HT1080 (cell line): ENCODE data around the gene CYP26A1. TPM values are rescaled to one million over a fixed set of nuclear protein-coding genes. Genes with fewer than 3 reads are reported as not detected.

Experiments
- DNase-seq: peaks from one replicate; pipeline ENCODE4 v3.0.0-alpha.2; 2015; ENCODE audit warnings: low read depth
- total RNA-seq: library from RNA; depleted of rRNA; stranded (reverse); fragments of >200 nt; shearing (Covaris generic); gene quantifications from 2 replicates; pipeline ENCODE4 v1.2.3, GENCODE V29; 2014

Gene CYP26A1
- total RNA-seq, 1 experiment from 2014 or later = not detected

DNA sequence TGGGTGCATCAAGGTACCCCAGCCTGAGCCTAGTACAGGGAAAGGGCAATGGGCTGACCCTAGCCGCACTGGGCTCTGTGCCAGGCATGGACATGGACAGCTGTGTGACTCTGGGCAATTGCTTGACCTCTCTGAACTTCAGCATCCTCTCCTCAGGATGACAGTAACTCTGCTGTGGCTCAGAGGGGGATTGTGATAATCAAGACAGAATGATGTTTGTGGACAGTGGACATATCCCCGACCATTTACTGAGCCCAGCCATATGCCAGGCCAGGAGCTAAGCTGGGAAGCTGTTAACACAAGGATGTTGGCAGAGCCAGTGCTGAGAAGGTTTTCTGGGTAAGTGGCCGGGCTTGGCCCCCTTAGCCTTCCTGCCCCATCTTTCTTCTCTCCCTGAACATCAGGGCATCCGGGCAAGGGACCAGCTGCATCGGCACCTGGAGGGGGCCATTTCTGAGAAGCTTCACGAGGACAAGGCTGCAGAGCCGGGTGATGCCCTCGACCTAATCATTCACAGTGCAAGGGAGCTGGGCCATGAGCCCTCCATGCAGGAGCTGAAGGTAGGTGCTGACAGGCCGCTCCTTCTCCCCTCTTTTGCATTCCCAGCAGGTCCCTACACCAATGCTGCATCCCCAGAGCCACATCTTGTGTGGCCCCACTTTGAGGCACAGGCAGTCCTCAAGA is 9.6 kb upstream of the CYP26A1 start:
- no peak for DNase-seq

- DNase-seq = no peak
Measured at GRCh38 chr10:93064874-93065660, 8.6 kb upstream of the CYP26A1 start.

DNA sequence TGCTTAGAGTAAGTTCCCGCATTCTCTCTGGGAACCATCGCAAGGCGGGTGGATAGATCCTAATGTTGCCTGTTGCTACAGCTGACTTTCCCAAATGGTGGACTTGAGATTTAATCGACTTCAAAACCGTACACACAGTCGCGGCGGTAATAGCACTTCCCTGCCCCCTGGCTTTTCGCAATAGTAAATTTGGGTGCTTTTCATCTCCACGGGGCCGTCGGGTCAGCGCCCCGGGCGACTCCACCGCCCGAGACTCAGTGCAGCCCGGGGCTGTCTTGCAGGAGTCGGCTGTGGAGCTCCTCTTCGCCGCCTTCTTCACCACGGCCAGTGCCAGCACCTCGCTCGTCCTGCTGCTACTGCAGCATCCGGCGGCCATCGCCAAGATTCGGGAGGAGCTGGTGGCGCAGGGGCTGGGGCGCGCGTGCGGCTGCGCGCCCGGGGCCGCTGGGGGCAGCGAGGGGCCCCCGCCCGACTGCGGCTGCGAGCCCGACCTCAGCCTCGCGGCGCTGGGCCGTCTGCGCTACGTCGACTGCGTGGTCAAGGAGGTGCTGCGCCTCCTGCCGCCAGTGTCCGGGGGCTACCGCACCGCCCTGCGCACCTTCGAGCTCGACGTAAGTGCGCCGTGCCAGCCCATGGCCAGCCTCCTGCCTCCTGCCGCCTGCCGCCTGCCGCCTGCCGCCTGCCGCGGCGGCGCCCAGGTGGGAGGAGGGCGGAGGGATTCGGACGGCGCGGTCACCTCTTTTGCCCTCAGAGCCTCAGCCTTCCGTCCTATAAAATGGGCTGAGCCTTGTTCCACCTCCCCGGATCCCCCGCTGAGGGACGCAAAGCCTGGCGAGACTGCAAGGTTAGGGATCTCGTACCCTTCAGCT is 7.8 kb upstream of the CYP26A1 start:
- DNase-seq = no peak

- DNase-seq = no peak
Measured at GRCh38 chr10:93066544-93066913, 7.2 kb upstream of the CYP26A1 start.

DNA sequence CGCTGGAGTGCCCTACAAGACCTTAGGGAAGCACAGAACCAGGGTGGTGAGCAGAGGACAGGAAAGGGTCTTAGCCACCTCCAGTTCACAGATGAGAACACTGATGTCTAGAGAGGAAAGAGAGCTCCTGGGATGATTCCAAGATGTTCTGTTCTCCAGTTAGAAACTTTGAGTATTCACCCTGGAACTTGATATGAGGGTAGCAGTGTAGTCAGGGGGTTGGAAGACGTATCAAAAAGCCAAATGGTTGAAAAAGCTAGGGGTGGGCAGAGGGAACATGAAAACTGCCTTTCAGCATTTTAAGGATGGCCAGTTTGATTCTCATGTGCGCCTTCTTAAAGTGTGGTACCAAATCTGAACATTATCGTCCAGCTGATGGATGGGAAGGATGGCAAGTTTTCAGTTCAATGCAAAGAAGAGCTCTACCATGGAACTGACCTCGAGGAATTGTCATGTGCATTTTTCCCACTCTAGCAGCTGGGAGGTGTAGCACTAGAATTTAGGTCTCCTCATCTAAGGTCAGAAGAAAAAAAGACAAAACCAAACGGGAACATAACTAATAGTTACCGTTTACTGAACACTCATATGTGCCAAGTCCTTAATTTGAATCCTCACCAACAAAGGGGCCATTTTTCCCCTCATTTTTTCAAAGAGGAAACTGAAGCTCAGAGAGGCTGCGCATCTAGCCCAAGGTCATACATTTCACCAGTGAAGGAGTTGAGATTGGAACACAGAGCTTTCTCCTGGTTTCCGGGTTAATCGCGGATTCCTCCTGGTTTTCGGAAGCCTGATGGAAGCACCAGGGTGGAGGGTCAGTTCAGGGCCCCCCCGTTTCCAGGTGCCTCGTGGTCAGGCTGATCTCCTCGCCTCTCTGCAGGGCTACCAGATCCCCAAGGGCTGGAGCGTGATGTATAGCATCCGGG is 6.0 kb upstream of the CYP26A1 start:
- DNase-seq = no peak

DNA sequence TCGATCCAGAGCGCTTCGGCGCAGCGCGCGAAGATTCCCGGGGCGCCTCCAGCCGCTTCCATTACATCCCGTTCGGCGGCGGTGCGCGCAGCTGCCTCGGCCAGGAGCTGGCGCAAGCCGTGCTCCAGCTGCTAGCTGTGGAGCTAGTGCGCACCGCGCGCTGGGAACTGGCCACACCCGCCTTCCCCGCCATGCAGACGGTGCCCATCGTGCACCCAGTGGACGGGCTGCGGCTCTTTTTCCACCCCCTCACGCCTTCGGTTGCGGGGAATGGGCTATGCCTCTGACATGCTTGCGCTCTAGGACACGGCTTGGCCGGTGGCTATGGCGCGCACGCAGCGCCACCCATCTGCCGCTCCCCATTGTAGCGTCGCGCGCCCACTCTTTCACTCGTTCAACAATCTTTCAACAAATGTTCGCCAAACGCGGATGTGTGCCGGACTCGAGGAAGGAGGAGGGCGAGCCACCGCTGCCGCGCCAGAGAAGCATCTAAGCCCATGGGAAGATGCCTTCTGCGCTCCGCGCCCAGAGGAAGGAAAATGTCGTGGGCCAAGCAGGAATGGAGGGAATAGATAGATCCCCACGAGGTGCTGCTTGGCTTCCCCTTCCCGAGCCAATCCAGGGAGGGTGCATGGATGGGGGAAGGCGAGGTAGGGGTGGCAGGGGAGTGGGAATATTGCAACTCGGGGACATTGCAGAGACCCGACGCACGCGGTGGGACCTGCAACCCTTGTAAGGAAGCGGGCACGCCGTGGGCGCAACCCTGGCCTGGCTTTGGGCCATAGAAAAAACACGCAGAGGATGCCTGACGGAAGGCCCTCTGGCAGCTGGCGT is 5.1 kb upstream of the CYP26A1 start:
- DNase-seq = no peak

- no peak for DNase-seq
Measured at GRCh38 chr10:93069245-93069561, 4.5 kb upstream of the CYP26A1 start.

GRCh38 chr10:93070378-93071176 is 3.1 kb upstream of the CYP26A1 start:
- no peak for DNase-seq

DNA sequence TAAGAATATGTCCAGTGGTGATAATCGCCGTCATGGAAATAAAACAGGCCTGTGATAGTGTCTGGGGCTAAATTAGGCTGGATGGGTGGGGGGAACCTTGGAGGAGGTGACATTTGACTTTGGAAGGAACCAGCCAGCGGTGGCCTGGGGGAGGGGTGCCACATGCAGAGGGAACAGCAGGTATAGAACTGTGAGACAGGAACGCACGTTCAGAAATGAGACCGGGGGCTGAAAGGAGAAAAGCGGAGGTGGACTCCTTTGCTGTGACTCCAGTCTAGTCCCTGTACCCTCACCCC is 2.6 kb upstream of the CYP26A1 start:
- no peak for DNase-seq

DNA sequence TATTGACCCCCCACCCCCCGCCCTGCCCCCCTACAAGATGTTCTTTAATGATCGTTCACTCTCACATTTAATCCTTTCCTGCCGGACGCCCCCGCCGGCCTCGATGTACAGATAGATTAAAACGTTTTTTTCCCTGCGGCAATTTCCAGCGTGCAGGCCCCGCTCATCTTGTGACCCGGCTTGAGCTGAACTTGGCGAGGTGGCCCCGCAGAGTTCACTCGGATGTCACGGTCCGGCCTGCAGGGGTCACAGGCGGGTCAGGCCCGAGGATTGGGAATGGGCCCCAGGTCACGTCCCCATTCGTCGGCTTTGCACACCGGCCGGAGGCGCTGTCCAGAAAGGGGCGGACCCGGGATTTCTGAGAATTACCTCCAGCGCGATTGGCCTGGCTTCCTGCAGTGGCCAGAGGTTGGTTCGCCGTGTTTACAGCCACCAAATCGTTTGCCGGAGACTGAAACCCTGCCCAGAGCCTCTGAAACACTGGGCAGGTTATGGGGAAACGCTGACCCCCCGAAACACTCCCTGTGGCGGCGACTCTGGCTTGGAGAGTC is 1.9 kb upstream of the CYP26A1 start:
- no peak for DNase-seq

DNA sequence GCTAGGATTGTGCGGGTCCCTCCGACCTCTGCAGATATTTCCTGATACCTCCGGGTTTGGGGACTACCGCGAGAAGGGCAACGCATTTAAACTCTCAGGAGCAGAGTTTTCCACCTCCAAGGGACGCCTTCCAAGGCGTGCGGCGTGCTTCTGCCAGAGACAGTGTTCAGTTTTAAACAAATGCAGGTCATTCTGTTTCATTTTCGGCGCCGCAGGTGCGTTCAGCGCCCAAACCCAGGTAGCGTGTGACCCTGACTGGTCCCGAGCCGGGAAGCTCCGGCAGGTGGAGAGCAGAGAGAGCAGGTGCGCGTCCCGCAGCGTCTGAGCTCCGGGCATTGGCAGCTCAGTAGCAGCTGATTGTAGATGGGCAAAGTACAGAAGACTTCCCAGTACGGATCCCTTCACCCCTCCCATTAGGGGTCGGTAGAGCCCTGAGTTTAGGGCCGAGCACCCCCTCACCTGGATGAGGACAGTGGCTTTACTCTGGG is 1.4 kb upstream of the CYP26A1 start:
- DNase-seq = no peak

DNA sequence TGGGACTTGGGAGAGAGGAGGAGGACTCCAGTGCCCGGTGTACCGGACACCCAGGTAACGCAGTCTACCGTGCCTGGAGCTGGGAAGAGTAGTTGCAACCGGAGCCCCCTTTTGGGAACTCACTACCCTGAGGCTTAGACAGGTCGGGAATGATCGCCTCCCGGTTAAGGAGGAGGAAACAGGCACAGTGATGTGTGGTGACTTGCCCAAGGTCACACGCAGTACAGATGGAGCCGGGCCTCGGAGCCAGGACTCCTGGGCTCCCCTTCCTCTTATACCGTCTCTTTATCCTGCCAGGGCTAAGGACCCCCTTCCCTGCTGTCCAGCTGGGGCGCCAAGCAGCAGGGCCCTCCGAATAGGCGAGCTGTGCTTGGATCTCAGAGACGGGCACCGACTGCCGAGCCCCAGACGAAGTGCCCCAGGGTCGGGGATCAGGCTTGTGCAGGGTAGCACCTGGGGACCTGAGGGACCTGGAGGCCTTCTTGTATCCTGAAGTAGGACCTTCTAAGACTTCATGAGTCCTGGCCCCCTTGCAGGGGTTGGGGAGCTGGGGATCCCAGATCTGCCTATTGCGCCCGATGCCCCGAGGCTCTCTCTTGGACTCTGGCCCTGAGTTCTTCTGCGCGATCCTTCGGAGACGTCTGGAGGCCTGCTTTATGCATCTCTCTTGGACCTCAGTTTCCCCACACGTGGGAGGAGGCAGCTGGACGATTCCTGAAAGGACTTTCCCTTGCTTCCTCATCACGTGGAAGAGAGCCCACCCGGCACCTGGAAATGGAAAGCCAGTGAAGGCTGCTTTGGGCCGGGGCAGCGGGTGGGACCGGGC is 767 bp upstream of the CYP26A1 start:
- no peak for DNase-seq

- DNase-seq = no peak
Measured at GRCh38 chr10:93074147-93074596, 479 bp downstream of the CYP26A1 start.

DNA sequence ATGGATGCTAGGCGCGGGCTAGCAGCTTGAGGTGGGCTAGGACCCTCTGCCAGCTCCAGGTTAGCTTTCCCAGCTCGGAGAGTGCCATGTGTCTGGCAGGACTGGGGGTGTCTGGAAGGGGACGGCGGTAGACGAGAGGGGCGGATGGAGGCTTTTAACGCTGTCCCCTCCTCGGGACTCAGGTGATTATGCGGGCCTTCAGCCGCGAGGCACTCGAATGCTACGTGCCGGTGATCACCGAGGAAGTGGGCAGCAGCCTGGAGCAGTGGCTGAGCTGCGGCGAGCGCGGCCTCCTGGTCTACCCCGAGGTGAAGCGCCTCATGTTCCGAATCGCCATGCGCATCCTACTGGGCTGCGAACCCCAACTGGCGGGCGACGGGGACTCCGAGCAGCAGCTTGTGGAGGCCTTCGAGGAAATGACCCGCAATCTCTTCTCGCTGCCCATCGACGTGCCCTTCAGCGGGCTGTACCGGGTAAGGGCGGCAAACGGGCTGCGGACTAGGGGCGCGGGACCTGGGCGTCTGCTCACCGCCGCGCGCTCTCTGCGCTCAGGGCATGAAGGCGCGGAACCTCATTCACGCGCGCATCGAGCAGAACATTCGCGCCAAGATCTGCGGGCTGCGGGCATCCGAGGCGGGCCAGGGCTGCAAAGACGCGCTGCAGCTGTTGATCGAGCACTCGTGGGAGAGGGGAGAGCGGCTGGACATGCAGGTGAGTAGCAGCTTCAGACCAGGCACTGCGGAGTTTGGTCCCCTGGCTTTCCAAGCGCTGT is 1.1 kb downstream of the CYP26A1 start:
- DNase-seq = no peak

DNA sequence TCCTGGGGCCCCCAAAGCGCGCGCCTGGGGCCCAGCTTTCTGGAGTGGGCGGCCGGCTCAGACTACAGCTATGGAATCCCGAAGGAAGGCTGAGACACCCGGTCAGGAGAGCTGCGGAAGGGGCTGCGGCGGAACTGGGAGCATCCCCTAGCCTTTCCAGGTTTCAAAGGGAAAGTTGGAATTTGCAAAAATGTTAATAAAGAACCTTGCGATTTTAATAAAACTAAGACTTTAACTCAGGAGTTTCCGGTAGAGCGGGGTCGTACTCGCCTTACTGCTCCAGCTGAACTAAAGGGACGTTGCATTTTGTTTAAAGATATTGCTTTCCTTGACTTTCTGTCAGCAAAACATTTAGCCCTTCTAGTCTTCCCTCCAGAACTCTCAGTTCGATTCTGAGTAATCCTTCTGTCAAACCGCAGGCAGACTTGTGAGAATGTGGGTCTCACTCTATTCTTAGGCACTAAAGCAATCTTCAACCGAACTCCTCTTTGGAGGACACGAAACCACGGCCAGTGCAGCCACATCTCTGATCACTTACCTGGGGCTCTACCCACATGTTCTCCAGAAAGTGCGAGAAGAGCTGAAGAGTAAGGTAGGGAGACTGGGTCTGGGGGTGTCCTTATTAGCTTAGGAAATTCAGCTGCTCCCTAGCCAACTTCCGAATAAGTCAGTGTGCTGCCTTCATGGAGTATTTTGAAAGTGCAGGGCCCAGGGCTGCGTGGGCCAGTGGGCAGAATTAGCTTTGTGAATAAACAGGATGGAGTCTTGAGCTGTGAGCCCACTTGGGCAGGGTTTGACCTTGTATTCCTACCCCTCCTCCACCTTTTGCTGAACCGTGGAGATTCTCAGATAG is 1.9 kb downstream of the CYP26A1 start:
- DNase-seq = no peak

DNA sequence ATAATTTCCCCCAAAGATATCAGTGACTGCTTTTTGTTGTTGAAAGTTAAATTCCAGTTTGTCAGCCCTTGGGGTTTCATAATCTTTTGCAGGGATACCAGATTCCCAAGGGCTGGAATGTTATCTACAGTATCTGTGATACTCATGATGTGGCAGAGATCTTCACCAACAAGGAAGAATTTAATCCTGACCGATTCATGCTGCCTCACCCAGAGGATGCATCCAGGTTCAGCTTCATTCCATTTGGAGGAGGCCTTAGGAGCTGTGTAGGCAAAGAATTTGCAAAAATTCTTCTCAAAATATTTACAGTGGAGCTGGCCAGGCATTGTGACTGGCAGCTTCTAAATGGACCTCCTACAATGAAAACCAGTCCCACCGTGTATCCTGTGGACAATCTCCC is 3.2 kb downstream of the CYP26A1 start:
- DNase-seq = no peak
